C4-2B (cell line): ENCODE measurements around the gene PTPRA.

Source experiments
- H3K27ac ChIP-seq: fragments of 450-650 bp; 2 replicates; pipeline ENCODE4 v1.5.1; 2017
- ZFX ChIP-seq: fragments of 450-650 bp; IDR thresholded peaks from 2 replicates; pipeline ENCODE4 v1.6.1; 2017
- TF ChIP-seq, protein P1 (sequence below): fragments of 450-650 bp; conservative IDR thresholded peaks from 2 replicates; pipeline ENCODE4 v1.5.1; 2017; ENCODE audit warnings: mild to moderate bottlenecking

PTPRA gene

DNA sequence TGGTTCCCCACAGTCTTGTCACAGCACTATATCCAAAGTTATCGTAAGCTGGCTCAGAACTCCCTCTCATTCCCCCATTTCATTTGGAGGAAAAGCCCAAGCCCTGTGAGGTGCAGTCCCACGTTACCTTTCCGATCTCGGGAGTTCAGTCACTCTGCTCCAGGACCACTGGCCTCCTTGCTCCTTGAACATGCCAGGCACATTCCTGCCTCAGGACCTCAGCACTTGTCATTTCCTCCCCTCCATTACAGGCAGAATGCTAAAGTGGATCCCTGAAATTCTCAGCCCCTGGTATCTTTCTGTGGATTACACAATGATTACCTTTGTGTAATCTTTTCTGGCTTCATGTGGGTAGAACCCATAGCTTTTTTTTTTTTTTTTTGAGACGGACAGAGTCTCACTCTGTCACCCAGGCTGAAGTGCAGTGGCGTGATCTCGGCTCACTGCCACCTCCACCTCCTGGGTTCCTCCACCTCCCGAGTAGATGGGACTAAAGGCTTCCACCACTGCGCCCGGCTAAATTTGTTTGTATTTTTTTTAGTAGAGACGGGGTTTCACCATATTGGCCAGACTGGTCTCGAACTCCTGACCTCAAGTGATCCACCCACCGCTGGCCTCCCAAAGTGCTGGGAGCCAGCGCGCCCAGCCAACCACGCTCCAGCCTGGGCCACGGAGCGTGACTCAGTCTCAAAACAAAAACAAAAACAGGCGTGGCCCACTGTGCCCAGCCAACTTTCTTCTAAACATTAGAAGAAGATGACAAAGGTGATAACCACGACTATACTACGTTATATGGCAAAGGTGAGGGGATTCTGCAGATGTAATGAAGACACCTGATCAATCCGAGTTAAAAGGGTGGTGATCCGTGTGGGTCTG, 194.1 kb downstream of the PTPRA start:
- H3K27ac ChIP-seq: no peak overlapping the region
- TF ChIP-seq, protein P1, sequence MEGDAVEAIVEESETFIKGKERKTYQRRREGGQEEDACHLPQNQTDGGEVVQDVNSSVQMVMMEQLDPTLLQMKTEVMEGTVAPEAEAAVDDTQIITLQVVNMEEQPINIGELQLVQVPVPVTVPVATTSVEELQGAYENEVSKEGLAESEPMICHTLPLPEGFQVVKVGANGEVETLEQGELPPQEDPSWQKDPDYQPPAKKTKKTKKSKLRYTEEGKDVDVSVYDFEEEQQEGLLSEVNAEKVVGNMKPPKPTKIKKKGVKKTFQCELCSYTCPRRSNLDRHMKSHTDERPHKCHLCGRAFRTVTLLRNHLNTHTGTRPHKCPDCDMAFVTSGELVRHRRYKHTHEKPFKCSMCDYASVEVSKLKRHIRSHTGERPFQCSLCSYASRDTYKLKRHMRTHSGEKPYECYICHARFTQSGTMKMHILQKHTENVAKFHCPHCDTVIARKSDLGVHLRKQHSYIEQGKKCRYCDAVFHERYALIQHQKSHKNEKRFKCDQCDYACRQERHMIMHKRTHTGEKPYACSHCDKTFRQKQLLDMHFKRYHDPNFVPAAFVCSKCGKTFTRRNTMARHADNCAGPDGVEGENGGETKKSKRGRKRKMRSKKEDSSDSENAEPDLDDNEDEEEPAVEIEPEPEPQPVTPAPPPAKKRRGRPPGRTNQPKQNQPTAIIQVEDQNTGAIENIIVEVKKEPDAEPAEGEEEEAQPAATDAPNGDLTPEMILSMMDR: no peak
- no peak for TF ChIP-seq ZFX

DNA sequence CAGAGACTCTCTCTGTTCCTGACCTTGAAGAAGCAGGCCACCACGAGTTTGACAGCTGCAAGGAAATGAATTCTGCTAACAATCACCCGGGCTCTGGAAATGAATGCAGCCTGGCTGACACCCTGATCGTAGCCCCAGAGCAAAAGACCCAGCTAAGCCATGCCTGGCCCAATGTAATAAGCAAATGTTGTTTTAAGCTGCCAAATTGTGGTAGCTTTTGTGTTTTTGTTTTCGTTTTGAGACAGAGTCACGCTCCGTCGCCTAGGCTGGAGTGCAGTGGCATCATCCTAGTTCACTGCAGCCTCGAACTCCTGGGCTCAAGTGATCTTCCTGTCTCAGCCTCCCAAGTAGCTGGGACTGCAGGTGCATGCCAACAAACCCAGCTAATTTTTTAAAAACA, 194.8 kb downstream of the PTPRA start:
- TF ChIP-seq, protein P1: no peak
- no peak for TF ChIP-seq ZFX
- H3K27ac ChIP-seq: no peak overlapping the region

DNA sequence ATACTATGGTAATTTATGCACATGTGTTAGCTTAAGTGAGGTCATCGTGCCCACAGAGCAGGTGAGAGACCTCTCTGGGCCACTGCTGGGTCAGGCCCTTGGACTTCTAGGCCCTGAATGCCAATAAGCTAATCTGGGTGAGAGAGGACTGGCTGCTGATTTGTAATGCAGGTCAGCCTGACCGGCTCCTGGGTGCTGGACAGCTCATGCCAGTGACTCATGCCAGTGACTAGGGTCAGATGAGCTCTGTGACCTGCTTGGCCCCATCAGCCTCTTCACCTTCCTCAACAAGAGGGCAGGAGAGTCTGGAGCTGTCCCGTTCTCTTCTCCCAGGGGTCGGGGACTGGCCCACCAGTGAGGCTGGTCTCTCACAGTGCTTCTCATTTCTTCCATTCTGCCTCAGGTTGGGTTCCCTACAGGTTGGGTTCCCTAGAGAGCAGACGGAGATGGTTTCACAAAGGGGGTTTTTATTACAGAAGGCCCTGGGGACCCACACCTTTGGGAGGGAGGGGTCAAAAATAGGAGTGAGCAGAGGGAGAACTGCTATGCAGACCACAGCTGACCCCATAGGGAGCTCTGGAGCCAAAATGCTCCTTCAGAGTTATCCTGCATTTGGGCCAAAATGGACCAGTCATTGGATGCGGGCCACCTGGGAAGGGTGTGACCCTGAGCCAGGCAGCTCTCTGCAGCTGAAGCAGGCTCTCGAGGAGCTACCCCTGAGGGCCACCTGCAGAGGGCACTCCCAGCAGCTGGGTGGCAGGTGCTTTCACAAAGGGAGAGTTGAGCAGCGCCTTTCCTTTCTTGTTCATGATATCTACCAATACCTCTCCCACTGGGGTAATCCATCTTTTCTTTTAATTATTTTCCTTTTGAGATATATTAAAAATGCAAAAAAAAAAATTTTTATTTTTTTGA, 196.0 kb downstream of the PTPRA start:
- H3K27ac ChIP-seq: no peak overlapping the region
- TF ChIP-seq, protein P1: no peak; the same call in 1 of the 2 replicates
- no peak for TF ChIP-seq ZFX

DNA sequence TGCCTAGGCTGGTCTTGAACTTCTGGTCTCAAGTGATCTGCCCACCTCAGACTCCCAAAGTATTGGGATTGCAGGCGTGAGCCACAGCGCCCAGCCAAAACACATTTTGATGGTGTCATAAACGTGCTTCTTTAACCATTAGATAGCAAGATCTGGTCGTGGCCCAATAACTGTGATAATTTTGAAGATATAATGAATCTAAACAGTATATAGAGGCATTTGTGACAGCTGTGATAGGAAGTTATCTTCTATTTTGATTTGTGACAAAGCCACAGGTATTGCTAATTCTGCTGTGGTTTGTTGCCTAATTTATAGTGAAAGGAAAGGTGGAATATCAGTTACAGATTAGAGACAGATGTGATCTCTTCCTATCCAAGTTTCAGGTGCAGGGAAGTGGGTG, 197.4 kb downstream of the PTPRA start:
- no peak for TF ChIP-seq ZFX
- TF ChIP-seq, protein P1: no peak
- H3K27ac ChIP-seq: no peak overlapping the region

- no peak overlapping the region for H3K27ac ChIP-seq
- TF ChIP-seq, protein P1: no peak
- no peak for TF ChIP-seq ZFX
Observed at GRCh38 chr20:3071266-3071609, 198.0 kb downstream of the PTPRA start.

- no peak for TF ChIP-seq ZFX
- TF ChIP-seq, protein P1: no peak
- no peak within 1 kb of the TSS for H3K27ac ChIP-seq
Observed at GRCh38 chr20:3071610-3072529, 198.6 kb downstream of the PTPRA start, which contains the start of gene OXT. Gene OXT (plus strand): TSS chr20:3071620. CDS start chr20:3071656, 36 bp downstream.
